ENCODE results near the gene MYADM.
"Not testable (repeated sequence)": the region's sequence is repeated elsewhere in the genome, so short reads cannot be mapped to it uniquely, and the experiment has no call there.

Gene MYADM, protein sequence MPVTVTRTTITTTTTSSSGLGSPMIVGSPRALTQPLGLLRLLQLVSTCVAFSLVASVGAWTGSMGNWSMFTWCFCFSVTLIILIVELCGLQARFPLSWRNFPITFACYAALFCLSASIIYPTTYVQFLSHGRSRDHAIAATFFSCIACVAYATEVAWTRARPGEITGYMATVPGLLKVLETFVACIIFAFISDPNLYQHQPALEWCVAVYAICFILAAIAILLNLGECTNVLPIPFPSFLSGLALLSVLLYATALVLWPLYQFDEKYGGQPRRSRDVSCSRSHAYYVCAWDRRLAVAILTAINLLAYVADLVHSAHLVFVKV

DNA sequence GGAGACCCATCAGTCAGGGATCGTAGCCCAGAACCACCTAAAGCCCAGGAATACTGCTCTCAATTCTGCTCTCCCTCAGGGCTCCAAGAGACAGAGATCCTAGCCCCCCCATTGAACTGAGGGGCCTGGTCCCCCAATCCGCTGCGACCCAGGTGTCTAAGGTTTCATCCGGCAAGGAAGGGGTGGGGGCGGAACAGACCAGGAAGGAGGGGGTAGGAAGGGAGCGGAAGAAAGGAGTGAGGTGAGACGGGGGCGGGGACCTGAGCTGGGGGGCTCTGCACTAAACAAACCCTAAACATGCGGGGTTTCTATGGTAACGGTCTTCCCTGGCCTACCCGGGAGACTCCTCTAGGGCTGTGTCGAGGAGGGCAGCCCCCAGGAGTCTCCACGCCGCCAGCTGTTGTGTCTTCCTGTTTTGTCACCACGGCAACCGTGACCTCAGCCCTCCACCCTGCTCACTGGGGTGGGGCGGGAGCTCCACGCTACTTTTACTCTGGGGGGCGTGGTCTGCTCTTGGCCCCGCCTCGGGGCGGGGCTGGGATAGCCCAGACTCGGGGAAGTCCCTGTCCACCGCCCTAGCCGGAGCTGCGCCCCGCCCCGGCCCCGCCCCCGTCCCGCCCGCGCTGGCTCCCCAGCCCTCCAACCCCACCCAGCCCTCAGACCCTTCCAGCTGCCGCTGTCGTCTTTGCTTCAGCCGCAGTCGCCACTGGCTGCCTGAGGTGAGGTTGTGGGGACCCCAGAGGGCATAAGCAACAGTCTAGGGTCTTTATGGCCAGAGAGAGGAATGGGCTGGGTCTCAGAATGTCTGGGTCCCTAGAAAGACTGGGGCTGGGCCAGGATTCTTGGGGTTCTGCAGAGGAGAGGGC, at the start of gene MYADM:
Gene MYADM, plus strand, starts transcription at position 659 of the 866 bp plus-strand sequence. CDS start 5,647 bp downstream, outside the sequence.
- peak within 1 kb of the TSS; percentile 62 for H3K4me3 ChIP-seq (ENCODE audit: low read length)
- no peak for TF ChIP-seq ZNF274 (IDR thresholded peaks at IDR 0.05; ENCODE audit: low read depth, low read length)

DNA sequence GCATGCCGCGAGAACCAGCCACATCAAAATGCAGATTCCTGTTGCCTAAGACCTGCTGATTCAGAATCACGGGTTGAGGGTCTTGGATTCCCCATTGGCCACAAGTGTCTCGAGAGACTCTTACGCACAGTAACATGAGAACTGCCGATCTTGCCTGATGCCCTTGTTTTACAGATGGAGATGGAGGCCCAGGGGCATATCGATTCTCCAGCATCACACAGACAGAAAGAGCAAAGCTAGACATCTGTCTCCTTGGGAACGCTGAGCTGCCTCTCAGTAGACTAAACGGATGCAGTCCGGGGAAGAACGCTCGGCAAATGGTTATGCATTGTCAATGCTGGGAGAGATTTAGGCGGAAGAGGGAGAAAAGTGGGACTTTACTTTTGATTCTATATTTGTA, 48.9 kb upstream of the MYADM start:
- no peak for TF ChIP-seq ZNF274 (IDR thresholded peaks at IDR 0.05; ENCODE audit: low read depth, low read length)
- no peak overlapping the region for H3K4me3 ChIP-seq (ENCODE audit: low read length)

DNA sequence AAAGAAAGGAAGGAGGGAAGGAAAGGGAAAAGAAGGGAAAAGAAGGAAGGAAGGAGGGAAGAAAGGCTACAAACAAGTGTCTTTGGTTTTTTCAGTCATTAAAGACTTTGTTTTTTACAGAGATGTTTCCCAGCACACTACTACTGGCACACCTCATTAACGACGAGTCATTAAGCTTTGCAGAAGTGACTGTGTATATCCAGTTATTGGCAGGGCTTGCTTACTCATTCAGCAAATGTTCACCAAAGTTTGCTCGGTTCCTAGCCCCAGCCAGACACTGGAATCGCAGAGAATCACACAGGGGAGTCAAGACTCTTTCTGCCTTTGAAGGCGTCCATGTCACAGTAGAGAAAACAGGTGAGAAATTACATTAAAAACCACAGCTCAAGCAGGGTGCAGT, 47.8 kb upstream of the MYADM start:
- H3K4me3 ChIP-seq (ENCODE audit: low read length), result no peak overlapping the region
- TF ChIP-seq ZNF274 (IDR thresholded peaks at IDR 0.05; ENCODE audit: low read depth, low read length), result no peak

GRCh38 chr19:53823380-53824120, 44.1 kb upstream of the MYADM start:
- TF ChIP-seq ZNF274 (IDR thresholded peaks at IDR 0.05; ENCODE audit: low read depth, low read length), result no peak

DNA sequence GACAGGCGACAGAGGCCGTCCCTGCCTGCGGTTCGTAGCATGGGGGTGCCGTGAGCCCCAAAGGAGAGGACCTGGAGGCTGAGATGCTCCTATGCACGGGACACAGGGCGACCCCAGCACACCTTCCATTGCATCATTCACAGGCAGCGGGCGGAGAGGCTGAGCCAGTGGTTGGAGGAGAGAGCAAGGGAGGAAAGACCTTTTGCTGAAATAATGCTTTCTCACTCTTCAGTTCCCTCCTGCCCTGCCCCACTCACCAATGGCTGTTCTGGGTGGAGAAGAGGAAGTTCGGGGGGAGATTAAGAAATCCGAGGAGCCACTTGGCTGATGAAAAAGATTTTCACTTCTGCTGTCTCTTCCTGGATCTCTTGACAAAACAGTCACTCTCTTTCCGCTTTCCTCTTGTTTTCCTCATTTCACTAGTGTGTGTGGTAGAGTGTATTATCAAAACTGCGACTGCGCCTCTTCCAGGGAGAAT, 43.5 kb upstream of the MYADM start, which contains the start of gene NLRP12:
Gene NLRP12, minus strand, starts transcription at position 181 of the 478 bp plus-strand sequence. Its CDS starts 140 bp downstream, at position 41.
- H3K4me3 ChIP-seq (ENCODE audit: low read length), result no peak within 1 kb of the TSS
- TF ChIP-seq ZNF274 (IDR thresholded peaks at IDR 0.05; ENCODE audit: low read depth, low read length), result no peak

More at GRCh38 chr19:53823380-53824120, 44.1 kb upstream of the MYADM start:
- H3K4me3 ChIP-seq (ENCODE audit: low read length), result no peak overlapping the region

DNA sequence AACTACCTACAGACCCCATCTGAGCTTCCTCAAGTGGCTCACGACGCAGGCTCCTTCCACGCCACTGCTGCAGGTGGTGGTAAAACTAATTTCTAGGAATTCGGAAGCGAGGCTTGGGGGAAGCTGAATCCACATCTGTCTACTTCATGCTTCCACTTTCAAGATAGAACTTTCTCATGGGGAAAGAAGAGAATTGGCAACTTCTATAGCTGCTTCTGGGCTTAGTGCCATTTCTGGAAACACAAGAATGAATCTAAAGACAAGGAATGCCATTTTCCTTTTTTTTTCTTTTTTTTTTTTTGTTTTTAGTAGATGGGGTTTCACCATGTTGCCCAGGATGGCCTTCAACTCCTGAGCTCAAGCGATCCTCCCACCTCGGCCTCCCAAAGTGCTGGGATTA, 40.8 kb upstream of the MYADM start:
- no peak for TF ChIP-seq ZNF274 (IDR thresholded peaks at IDR 0.05; ENCODE audit: low read depth, low read length)
- no peak overlapping the region for H3K4me3 ChIP-seq (ENCODE audit: low read length)

DNA sequence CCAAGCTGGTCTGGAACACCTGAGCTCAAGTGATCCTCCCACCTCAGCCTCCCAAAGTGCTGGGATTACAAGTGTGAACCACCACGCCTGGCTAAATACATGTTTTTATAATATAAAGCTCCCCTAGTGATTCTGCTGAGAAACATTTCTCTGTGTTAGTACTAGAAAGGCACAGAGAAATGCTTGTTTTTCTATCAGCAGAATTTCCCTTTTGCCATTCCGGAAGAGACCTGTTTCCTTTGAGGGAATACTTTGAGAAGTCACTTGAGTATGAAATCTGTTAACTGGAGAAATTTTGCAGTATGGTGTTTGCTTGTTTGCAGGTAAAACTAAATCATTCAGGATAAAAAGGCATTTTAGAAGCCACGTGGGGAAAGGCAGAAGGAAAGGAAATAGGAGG, 39.2 kb upstream of the MYADM start:
- no peak overlapping the region for H3K4me3 ChIP-seq (ENCODE audit: low read length)
- no peak for TF ChIP-seq ZNF274 (IDR thresholded peaks at IDR 0.05; ENCODE audit: low read depth, low read length)

DNA sequence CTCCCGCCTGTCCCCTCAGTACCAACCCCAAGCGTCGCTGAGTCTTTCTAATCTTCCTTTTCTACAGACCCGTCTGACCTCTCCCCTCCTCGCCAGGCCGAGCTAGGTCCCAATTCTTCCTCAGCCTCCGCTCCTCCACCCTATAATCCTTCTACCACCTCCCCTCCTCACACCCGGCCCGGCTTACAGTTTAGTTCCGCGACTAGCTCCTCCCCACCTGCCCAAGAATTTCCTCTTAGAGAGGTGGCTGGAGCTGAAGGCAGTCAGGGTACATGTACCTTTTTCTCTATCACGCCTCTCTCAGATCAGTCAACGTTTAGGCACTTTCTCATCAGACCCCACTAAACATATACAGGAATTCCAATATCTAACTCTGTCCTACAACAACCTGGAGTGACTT, 34.8 kb upstream of the MYADM start:
- H3K4me3 ChIP-seq (ENCODE audit: low read length), result not testable (repeated sequence)

DNA sequence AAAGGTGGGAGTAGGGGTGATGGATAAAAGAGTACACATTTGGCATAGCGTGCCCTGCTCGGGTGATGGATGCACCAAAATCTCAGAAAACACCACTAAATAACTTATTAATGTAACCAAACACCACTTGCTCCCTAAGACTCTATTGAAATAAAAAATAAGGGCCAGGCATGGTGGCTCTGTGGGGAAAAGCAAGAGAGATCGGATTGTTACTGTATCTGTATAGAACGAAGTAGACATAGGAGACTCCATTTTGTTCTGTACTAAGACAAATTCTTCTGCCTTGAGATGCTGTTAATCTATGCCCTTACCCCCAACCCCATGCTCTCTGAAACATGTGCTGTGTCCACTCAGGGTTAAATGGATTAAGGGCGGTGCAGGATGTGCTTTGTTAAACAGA, 29.2 kb upstream of the MYADM start:
- H3K4me3 ChIP-seq (ENCODE audit: low read length), result not testable (repeated sequence)

GRCh38 chr19:53840241-53840640, 27.4 kb upstream of the MYADM start:
- not testable (repeated sequence) for H3K4me3 ChIP-seq (ENCODE audit: low read length)

- not testable (repeated sequence) for H3K4me3 ChIP-seq (ENCODE audit: low read length)
Observed at GRCh38 chr19:53840914-53841313, 26.8 kb upstream of the MYADM start.

DNA sequence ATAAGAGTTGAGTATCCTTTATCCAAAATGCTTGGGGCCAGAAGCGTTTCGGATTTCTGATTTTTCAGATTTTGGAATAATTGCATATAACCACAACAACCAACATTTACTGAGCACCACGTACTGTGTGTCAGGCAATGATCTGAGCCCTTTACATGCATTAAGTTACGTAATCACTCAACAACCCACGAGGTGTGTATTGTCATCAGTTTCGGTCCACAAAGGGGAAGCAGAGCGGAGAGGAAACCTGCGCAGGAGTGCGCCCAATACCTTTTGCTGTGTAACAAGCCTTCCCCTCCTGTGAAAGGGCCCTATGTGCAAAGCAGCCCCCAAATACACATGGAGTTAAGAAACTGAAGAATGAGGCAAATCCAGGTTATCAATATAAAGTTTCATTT, 22.8 kb upstream of the MYADM start:
- no peak for TF ChIP-seq ZNF274 (IDR thresholded peaks at IDR 0.05; ENCODE audit: low read depth, low read length)
- no peak overlapping the region for H3K4me3 ChIP-seq (ENCODE audit: low read length)

GRCh38 chr19:53847555-53847954, 20.1 kb upstream of the MYADM start:
- TF ChIP-seq ZNF274 (IDR thresholded peaks at IDR 0.05; ENCODE audit: low read depth, low read length), result no peak
- H3K4me3 ChIP-seq (ENCODE audit: low read length), result no peak overlapping the region

GRCh38 chr19:53849237-53849676, 18.4 kb upstream of the MYADM start:
- no peak for TF ChIP-seq ZNF274 (IDR thresholded peaks at IDR 0.05; ENCODE audit: low read depth, low read length)
- H3K4me3 ChIP-seq (ENCODE audit: low read length), result no peak overlapping the region
